ENCODE measurements around the gene C14orf39.

C14orf39 gene

GRCh38 chr14:60485598-60486251, at the start of gene C14orf39:
C14orf39 (minus strand) TSS chr14:60486063; CDS start chr14:60485078, 985 bp downstream.
- no peak for DNase-seq

GRCh38 chr14:60532442-60532841, 46.6 kb upstream of the C14orf39 start:
- no peak for DNase-seq

- no peak for DNase-seq
Measured at GRCh38 chr14:60515511-60516289, 29.8 kb upstream of the C14orf39 start.

- no peak for DNase-seq
Measured at GRCh38 chr14:60514741-60515491, 29.1 kb upstream of the C14orf39 start.

- no peak for DNase-seq
Measured at GRCh38 chr14:60514378-60514740, 28.5 kb upstream of the C14orf39 start.

- DNase-seq = no peak
Measured at GRCh38 chr14:60512973-60513571, 27.2 kb upstream of the C14orf39 start.

GRCh38 chr14:60512126-60512525, 26.3 kb upstream of the C14orf39 start:
- DNase-seq = no peak

GRCh38 chr14:60510951-60511599, 25.2 kb upstream of the C14orf39 start:
- no peak for DNase-seq

GRCh38 chr14:60510254-60510950, 24.5 kb upstream of the C14orf39 start:
- DNase-seq = no peak

GRCh38 chr14:60509438-60510253, 23.8 kb upstream of the C14orf39 start:
- no peak for DNase-seq

GRCh38 chr14:60508707-60509437, 23.0 kb upstream of the C14orf39 start, which contains the start of gene SIX6:
SIX6 (plus strand) TSS chr14:60509146; CDS start chr14:60509399, 253 bp downstream.
- DNase-seq = no peak

GRCh38 chr14:60508363-60508706, 22.5 kb upstream of the C14orf39 start:
- no peak for DNase-seq

- no peak for DNase-seq
Measured at GRCh38 chr14:60506985-60507829, 21.3 kb upstream of the C14orf39 start.

- DNase-seq = no peak
Measured at GRCh38 chr14:60506462-60506984, 20.7 kb upstream of the C14orf39 start.

GRCh38 chr14:60506010-60506409, 20.1 kb upstream of the C14orf39 start:
- no peak for DNase-seq

GRCh38 chr14:60505448-60505847, 19.6 kb upstream of the C14orf39 start:
- no peak for DNase-seq

- DNase-seq = no peak
Measured at GRCh38 chr14:60502541-60502940, 16.7 kb upstream of the C14orf39 start.

GRCh38 chr14:60495946-60496345, 10.1 kb upstream of the C14orf39 start:
- no peak for DNase-seq

- DNase-seq = no peak
Measured at GRCh38 chr14:60490270-60490669, 4.4 kb upstream of the C14orf39 start.

Data from activated CD4-positive, CD25-positive, alpha-beta regulatory T cell treated with anti-CD3 and anti-CD28 coated beads, Interleukin-2, amount 50 U/mL, for 72 hours (primary cell).